T-helper 17 cell (primary cell): ENCODE measurements around the gene STPG2. TPM values are rescaled to one million over a fixed set of nuclear protein-coding genes. Genes with fewer than 3 reads are reported as not detected.
A peak's percentile ranks its signal among the peaks of the same experiment; 100 is the strongest.

Experiments
- ATAC-seq: fragments of 150-1000 bp; cut with Tn5 transposase; 2 replicates; pipeline ENCODE4 v1.10.0; 2021; ENCODE audit warnings: mild to moderate bottlenecking, moderate library complexity
- DNase-seq, 3 donors: peaks; one replicate each; pipeline versions ENCODE4 v3.0.0 to v3.0.0-alpha.2; 2020 to 2021
- H3K9me3 ChIP-seq: one replicate; pipeline ENCODE4 v1.7.0; 2013; ENCODE audit warnings: low read length, mild to moderate bottlenecking; ENCODE audit not compliant: control insufficient read depth, poor library complexity, severe bottlenecking
- H3K27ac Mint-ChIP-seq: one replicate; pipeline ENCODE4 v1.8.0; 2022; ENCODE audit warnings: mild to moderate bottlenecking, moderate library complexity, mixed read lengths
- H3K27me3 Mint-ChIP-seq: one replicate; pipeline ENCODE4 v1.8.0; 2022; ENCODE audit warnings: mixed read lengths
- H3K36me3 Mint-ChIP-seq: one replicate; pipeline ENCODE4 v1.8.0; 2022; ENCODE audit warnings: low read depth, mixed read lengths
- H3K4me1 Mint-ChIP-seq: one replicate; pipeline ENCODE4 v1.8.0; 2022; ENCODE audit warnings: mild to moderate bottlenecking, mixed read lengths
- H3K4me3 Mint-ChIP-seq: one replicate; pipeline ENCODE4 v1.8.0; 2022; ENCODE audit warnings: mild to moderate bottlenecking, moderate library complexity, mixed read lengths
- total RNA-seq, 4 donors: library from RNA in 2 of 4; stranded (reverse) in 2 of 4; gene quantifications; one replicate each; pipeline ENCODE4 v1.2.3 and lab custom pipeline; 2022 to 2026

Gene STPG2
- total RNA-seq, result under 1 TPM; 0.17 to 0.21 TPM
- 0 to 0.83 reads per million in 2 donors for total RNA-seq (lab: John Stamatoyannopoulos, UW)

GRCh38 chr4:98143001-98143899, at the start of gene STPG2:
Gene STPG2 (minus strand): TSS chr4:98143476.
- peak; percentile 85 to 92 (median 90) for DNase-seq
- Mint-ChIP-seq H3K27ac (peak within 1 kb of the TSS; percentile 95), H3K4me3 (peak within 1 kb of the TSS; percentile 90), H3K27me3 (no peaks in the 10 kb centered on the region), H3K36me3 (no peaks in the 10 kb centered on the region), H3K4me1 (peaks cover 14% of the 10 kb centered on the region)
- no peaks in the 10 kb centered on the region for H3K9me3 ChIP-seq
- ATAC-seq, result peak; percentile 99

DNA sequence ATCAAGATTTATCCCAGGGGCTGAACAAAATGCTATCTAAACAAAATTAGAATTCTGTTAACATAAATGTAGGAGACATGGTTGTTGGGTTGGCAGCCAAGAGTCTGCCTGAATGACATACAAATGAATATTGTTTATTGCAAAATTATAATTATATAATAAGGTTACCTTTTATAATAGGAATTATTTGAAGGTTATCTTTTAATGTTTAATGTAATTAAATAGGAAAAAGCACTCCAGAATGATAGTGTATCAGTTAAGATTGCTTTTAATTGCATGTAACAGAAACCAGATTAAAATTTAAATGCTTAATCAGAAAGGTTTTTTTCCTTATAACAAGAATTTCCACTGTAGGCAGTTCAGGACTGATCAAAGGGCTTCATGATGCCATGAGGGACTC, 42.0 kb upstream of the STPG2 start:
- H3K9me3 ChIP-seq, result no peaks in the 10 kb centered on the region
- Mint-ChIP-seq H3K27me3 (no peaks in the 10 kb centered on the region), H3K4me1 (no peaks in the 10 kb centered on the region), H3K4me3 (no peak overlapping the region), H3K27ac (no peak overlapping the region), H3K36me3 (peaks cover 2% of the 10 kb centered on the region)
- no peak for DNase-seq
- no peak for ATAC-seq

DNA sequence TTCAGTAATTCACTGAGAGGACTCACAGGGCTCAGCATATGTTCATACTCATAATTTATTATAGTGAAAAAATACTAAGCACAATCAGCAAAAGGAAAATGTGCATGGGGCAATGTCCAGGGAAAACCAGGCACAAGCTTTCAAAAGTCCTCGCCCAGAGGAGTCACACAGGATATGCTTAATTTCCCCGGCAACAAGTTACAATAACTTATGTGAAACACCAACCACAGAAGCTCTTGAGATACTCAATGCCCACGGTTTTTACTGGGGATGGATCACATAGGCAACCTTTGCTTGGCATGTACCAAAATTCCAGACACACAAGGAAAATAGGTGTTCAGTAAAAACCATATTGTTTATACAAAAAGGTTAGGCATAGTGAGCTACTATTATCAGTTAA, 38.5 kb upstream of the STPG2 start:
- H3K9me3 ChIP-seq, result no peaks in the 10 kb centered on the region
- Mint-ChIP-seq H3K27me3 (peaks cover 6% of the 10 kb centered on the region), H3K27ac (no peak overlapping the region), H3K4me3 (no peak overlapping the region), H3K36me3 (no peaks in the 10 kb centered on the region), H3K4me1 (no peaks in the 10 kb centered on the region)
- DNase-seq (no peak), ATAC-seq (no peak)

GRCh38 chr4:98179951-98180350, 36.7 kb upstream of the STPG2 start:
- H3K9me3 ChIP-seq, result no peaks in the 10 kb centered on the region
- DNase-seq, result no peak
- Mint-ChIP-seq H3K27me3 (peaks cover 6% of the 10 kb centered on the region), H3K4me1 (no peaks in the 10 kb centered on the region), H3K36me3 (no peaks in the 10 kb centered on the region), H3K4me3 (no peak overlapping the region), H3K27ac (no peak overlapping the region)
- ATAC-seq, result no peak

- ATAC-seq (no peak), DNase-seq (no peak)
- peaks cover 2% of the 10 kb centered on the region for H3K36me3 Mint-ChIP-seq
- no peak overlapping the region for H3K4me3 Mint-ChIP-seq
- H3K27me3 Mint-ChIP-seq, result peaks cover 6% of the 10 kb centered on the region
- H3K27ac Mint-ChIP-seq, result no peak overlapping the region
- H3K4me1 Mint-ChIP-seq, result no peaks in the 10 kb centered on the region
- no peaks in the 10 kb centered on the region for H3K9me3 ChIP-seq
Observed at GRCh38 chr4:98176531-98176930, 33.3 kb upstream of the STPG2 start.

DNA sequence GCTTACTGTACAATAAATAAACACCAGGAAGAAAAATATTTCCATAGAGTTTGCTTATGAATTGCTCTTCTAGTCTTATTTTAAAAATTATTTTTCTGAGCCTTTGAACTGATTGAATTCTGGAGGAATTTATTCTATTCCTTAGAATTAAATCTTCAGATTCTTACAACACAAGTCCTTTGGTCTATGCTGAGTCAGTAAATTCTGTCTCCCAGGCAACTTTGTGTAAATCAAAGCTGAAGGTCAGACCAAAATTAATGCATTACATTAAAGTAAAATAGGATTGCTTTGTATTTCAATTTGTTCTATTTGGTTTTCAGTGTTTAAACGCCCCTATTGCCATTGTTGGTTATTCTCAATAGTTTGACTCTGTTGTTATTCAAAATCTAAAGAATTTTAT, 26.8 kb upstream of the STPG2 start:
- DNase-seq (no peak), ATAC-seq (no peak)
- no peak overlapping the region for H3K27ac Mint-ChIP-seq
- no peak overlapping the region for H3K4me3 Mint-ChIP-seq
- H3K9me3 ChIP-seq, result no peaks in the 10 kb centered on the region
- no peaks in the 10 kb centered on the region for H3K4me1 Mint-ChIP-seq
- peaks cover 2% of the 10 kb centered on the region for H3K36me3 Mint-ChIP-seq
- H3K27me3 Mint-ChIP-seq, result peaks cover 10% of the 10 kb centered on the region

GRCh38 chr4:98166731-98167041, 23.4 kb upstream of the STPG2 start:
- Mint-ChIP-seq H3K4me1 (no peaks in the 10 kb centered on the region), H3K27me3 (peaks cover 10% of the 10 kb centered on the region), H3K4me3 (no peak overlapping the region), H3K36me3 (no peaks in the 10 kb centered on the region), H3K27ac (no peak overlapping the region)
- DNase-seq (no peak), ATAC-seq (no peak)
- H3K9me3 ChIP-seq, result no peaks in the 10 kb centered on the region

DNA sequence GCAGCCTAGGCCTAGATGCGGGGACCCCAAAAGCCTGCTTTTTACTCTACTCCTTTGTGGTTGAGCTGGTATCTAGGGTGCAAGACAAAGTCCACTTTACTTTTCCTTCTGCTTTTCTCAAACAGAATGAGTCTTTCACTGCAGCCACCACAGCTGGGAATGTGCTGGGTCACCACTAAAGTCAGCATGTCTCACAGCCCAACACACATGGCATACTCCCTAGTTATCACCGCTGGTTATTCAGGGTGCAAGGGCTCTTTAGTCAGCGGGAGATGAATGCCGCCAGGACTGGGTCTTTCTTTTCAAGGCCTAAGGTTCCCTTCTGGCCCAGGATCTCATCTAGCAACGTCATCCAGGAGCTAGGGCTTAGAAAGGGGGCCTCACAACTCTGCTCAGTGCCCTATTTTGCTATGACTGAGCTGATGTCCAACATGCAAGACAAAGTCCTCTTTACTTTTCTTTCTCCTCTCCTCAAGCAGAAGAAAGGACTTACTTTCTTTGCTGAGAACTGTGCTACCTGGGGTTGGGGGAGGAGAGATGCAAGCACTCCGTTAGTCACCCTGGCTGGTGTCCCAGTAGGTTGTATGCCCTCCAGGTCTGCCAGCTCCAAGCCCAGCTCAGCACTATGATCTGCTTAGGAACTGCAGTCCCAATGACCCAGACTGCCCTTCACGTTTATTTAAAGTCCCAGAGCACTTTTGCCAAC, 22.9 kb upstream of the STPG2 start:
- no peak overlapping the region for H3K27ac Mint-ChIP-seq
- DNase-seq (no peak), ATAC-seq (no peak)
- peaks cover 10% of the 10 kb centered on the region for H3K27me3 Mint-ChIP-seq
- no peaks in the 10 kb centered on the region for H3K4me1 Mint-ChIP-seq
- H3K4me3 Mint-ChIP-seq, result no peak overlapping the region
- H3K9me3 ChIP-seq, result no peaks in the 10 kb centered on the region
- H3K36me3 Mint-ChIP-seq, result no peaks in the 10 kb centered on the region

- H3K36me3 Mint-ChIP-seq, result peaks cover 2% of the 10 kb centered on the region
- ATAC-seq (no peak), DNase-seq (no peak)
- no peak overlapping the region for H3K4me3 Mint-ChIP-seq
- H3K27me3 Mint-ChIP-seq, result peaks cover 8% of the 10 kb centered on the region
- no peak overlapping the region for H3K27ac Mint-ChIP-seq
- no peaks in the 10 kb centered on the region for H3K9me3 ChIP-seq
- no peaks in the 10 kb centered on the region for H3K4me1 Mint-ChIP-seq
Observed at GRCh38 chr4:98162696-98163095, 19.4 kb upstream of the STPG2 start.

DNA sequence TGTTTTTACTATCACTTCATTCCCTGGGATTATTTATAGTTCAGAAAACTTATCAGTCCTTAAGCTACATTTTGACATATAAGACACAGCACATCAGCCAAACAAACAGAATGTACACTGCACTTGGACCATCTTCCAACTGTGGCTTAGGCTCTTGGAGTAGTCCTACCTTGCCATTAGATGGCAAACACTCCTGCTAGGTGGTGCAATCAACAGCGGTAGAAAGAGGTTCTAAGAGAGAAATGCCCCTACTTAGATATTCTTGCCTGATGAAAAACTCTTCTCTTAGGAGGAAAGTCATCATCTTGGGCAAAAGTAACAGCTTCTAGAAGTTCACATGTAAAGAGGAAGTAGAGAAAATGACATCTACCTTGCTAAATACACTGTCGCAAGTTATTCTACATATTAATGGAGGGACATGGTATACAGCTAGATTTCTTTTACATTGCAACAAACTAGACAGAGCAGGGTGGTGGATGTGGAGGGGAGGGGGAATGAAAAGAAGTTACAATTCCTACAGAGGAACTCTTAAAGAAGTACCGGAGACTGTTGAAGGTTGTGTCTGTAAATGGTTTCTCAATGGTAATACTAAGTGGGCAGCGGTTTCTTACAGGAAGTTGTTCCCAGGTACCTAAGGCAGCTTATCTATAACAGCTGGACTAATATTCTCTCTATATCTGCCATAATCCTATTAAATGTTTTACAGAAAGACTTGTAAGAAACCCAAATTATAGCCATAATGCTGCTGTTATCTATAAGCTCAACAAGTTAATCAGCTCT, 8.1 kb upstream of the STPG2 start:
- DNase-seq, result no peak

GRCh38 chr4:98150092-98150761, 7.0 kb upstream of the STPG2 start:
- DNase-seq, result no peak
- no peaks in the 10 kb centered on the region for H3K9me3 ChIP-seq
- Mint-ChIP-seq H3K4me1 (peaks cover 6% of the 10 kb centered on the region), H3K27me3 (no peaks in the 10 kb centered on the region), H3K4me3 (no peak overlapping the region), H3K27ac (no peak overlapping the region), H3K36me3 (no peaks in the 10 kb centered on the region)
- no peak for ATAC-seq

More for the DNA sequence above, 8.1 kb upstream of the STPG2 start:
- no peak for ATAC-seq
- no peaks in the 10 kb centered on the region for H3K27me3 Mint-ChIP-seq
- no peaks in the 10 kb centered on the region for H3K36me3 Mint-ChIP-seq
- H3K9me3 ChIP-seq, result no peaks in the 10 kb centered on the region
- peaks cover 6% of the 10 kb centered on the region for H3K4me1 Mint-ChIP-seq
- H3K4me3 Mint-ChIP-seq, result no peak overlapping the region
- no peak overlapping the region for H3K27ac Mint-ChIP-seq

GRCh38 chr4:98148856-98149255, 5.6 kb upstream of the STPG2 start:
- peaks cover 6% of the 10 kb centered on the region for H3K4me1 Mint-ChIP-seq
- no peak for ATAC-seq
- H3K27me3 Mint-ChIP-seq, result no peaks in the 10 kb centered on the region
- H3K9me3 ChIP-seq, result no peaks in the 10 kb centered on the region
- H3K36me3 Mint-ChIP-seq, result no peaks in the 10 kb centered on the region
- no peak for DNase-seq
- peak overlapping the region; percentile 36 for H3K4me3 Mint-ChIP-seq
- H3K27ac Mint-ChIP-seq, result no peak overlapping the region

DNA sequence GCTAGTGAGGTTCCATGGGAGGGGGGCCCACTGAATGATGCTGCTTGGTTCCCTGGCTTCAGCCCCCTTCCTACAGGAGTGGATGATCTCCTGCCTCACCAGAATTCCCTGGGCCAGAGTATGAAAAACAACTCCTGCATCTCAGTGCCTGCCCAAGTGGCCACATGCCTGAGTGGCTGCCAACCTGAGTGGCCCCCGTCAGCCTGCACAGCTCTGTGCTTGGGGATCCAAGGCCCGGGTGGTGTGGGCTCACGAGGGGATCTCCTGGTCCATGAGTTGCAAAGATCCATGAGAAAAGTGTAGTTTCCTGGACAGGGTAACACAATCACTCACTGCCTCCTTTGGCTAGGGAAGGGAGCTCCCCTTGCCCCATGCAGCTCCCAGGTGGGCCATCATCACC, 17.1 kb downstream of the STPG2 start:
- H3K4me1 Mint-ChIP-seq, result no peaks in the 10 kb centered on the region
- peaks cover 8% of the 10 kb centered on the region for H3K36me3 Mint-ChIP-seq
- H3K4me3 Mint-ChIP-seq, result no peak overlapping the region
- ATAC-seq, result no peak
- no peak for DNase-seq
- no peaks in the 10 kb centered on the region for H3K9me3 ChIP-seq
- peaks cover 5% of the 10 kb centered on the region for H3K27me3 Mint-ChIP-seq
- no peak overlapping the region for H3K27ac Mint-ChIP-seq
